NCI-H187 (cell line): ENCODE results near the gene LAMB1.

ENCODE experiments used
- DNase-seq, 2 experiments: peaks; one replicate each; lab custom pipeline; 2025; lab: John Stamatoyannopoulos, UW

The LAMB1 gene

GRCh38 chr7:107998660-107999480 lies 4.1 kb downstream of the LAMB1 start:
- no peak for DNase-seq

GRCh38 chr7:107998150-107998549 lies 4.8 kb downstream of the LAMB1 start:
- DNase-seq = no peak

GRCh38 chr7:107996072-107996882 lies 6.7 kb downstream of the LAMB1 start:
- DNase-seq = no peak

- DNase-seq = no peak
These were observed 7.5 kb downstream of the LAMB1 start for GRCh38 chr7:107995184-107996071.

GRCh38 chr7:107994421-107995030 lies 8.4 kb downstream of the LAMB1 start:
- no peak for DNase-seq

GRCh38 chr7:107993891-107994291 lies 9.1 kb downstream of the LAMB1 start:
- DNase-seq = no peak

GRCh38 chr7:107989618-107990373 lies 13.2 kb downstream of the LAMB1 start:
- no peak for DNase-seq

- no peak for DNase-seq
These were observed 20.0 kb downstream of the LAMB1 start for GRCh38 chr7:107982918-107983389.

GRCh38 chr7:107982042-107982840 lies 20.7 kb downstream of the LAMB1 start:
- DNase-seq = peak; percentile 40 to 77

- no peak for DNase-seq
These were observed 21.5 kb downstream of the LAMB1 start for GRCh38 chr7:107981466-107981865.

- DNase-seq = no peak
These were observed 22.2 kb downstream of the LAMB1 start for GRCh38 chr7:107980671-107981190.

GRCh38 chr7:107980171-107980570 lies 22.8 kb downstream of the LAMB1 start:
- DNase-seq = no peak

- no peak for DNase-seq
These were observed 24.0 kb downstream of the LAMB1 start for GRCh38 chr7:107978815-107979408.

- peak in 1 of 2 experiments; percentile 11 for DNase-seq
These were observed 25.9 kb downstream of the LAMB1 start for GRCh38 chr7:107977048-107977447.

GRCh38 chr7:107976620-107977019 lies 26.3 kb downstream of the LAMB1 start:
- DNase-seq = no peak

GRCh38 chr7:107975394-107976013 lies 27.5 kb downstream of the LAMB1 start:
- no peak for DNase-seq

GRCh38 chr7:107973861-107974260 lies 29.1 kb downstream of the LAMB1 start:
- no peak for DNase-seq

- no peak for DNase-seq
These were observed 30.0 kb downstream of the LAMB1 start for GRCh38 chr7:107972941-107973376.

GRCh38 chr7:107972075-107972482 lies 30.9 kb downstream of the LAMB1 start:
- DNase-seq = no peak
